Left renal cortex interstitium (tissue), 4 donors: ENCODE measurements around the gene PRKAR1B. TPM values are rescaled to one million over a fixed set of nuclear protein-coding genes. Genes with fewer than 3 reads are reported as not detected.

ENCODE experiments used
- DNase-seq, 4 donors: peaks; one replicate each; pipeline ENCODE4 v3.0.0-alpha.2; 2013; ENCODE audit warnings: low read depth in 4 of 4, low spot score in 2 of 4, missing footprints in 1 of 4
- polyA plus RNA-seq, 4 donors: library from polyadenylated mRNA; unstranded; fragments of 120-200 nt; gene quantifications; one replicate each; pipeline ENCODE4 v1.2.1, GENCODE V29; 2013; ENCODE audit not compliant: insufficient read length in 4 of 4

PRKAR1B gene
- polyA plus RNA-seq, 4 donors = 39.3 to 48.7 (median 42.8) TPM

DNA sequence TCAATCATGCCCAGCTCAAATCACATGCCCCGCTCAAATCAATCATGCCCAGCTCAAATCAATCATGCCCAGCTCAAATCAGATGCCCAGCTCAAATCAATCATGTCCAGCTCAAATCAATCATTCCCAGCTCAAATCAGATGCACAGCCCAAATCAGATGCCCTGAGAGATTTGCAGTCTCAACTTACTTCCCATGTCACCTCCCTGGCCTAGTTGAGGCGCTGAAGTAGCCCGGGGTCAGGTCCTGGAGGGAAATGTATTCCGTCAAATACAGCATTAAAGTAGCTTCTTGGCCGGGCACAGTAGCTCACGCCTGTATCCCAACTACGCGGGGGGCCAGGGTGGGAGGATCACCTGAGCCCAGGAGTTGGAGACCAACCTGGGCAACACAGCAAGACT, 15.7 kb upstream of the PRKAR1B start:
- no peak for DNase-seq

DNA sequence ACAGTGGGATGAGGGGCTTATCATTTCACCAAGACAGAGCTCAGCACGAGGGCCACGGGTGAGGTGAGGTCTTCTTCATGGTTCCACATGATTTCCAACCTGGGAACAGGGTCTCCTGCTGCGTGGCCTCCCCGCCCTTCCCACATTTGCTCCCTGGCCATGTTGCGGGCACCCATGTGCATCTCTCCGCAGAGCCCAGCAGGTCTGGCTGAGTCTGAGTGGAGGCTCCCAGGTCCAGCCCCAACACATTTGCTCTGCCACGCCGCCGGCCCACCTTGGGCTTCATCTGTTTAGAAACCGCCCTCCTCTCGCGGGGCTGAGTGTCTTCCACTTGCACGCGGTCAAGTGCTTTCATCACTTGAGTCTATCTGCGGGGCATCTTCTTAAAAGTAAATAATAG, 14.8 kb upstream of the PRKAR1B start:
- no peak for DNase-seq

DNA sequence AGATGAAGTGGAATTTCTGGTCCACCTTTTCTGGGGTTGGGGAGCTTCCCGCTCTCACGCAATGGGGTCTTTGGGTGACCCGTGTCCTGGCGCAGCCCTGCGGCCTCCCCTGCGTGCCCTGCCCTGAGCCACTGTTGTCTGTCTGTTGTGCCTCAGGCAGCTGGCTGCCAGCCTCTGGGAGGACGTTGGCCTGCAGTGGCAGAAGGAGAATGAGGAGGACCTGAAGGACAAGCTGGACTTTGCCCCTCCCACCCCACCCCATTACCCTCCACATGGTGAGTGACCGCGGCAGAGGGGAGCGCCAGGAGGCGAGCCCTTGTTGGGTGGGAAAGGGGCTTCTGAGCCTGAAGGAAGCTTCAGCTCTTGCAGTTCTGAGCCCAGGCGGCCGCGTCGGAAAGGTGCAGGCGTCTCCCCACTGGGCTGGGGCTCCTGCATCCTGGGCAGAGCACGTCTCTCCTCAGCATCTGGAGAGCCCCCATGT, 14.2 kb upstream of the PRKAR1B start:
- no peak for DNase-seq

DNA sequence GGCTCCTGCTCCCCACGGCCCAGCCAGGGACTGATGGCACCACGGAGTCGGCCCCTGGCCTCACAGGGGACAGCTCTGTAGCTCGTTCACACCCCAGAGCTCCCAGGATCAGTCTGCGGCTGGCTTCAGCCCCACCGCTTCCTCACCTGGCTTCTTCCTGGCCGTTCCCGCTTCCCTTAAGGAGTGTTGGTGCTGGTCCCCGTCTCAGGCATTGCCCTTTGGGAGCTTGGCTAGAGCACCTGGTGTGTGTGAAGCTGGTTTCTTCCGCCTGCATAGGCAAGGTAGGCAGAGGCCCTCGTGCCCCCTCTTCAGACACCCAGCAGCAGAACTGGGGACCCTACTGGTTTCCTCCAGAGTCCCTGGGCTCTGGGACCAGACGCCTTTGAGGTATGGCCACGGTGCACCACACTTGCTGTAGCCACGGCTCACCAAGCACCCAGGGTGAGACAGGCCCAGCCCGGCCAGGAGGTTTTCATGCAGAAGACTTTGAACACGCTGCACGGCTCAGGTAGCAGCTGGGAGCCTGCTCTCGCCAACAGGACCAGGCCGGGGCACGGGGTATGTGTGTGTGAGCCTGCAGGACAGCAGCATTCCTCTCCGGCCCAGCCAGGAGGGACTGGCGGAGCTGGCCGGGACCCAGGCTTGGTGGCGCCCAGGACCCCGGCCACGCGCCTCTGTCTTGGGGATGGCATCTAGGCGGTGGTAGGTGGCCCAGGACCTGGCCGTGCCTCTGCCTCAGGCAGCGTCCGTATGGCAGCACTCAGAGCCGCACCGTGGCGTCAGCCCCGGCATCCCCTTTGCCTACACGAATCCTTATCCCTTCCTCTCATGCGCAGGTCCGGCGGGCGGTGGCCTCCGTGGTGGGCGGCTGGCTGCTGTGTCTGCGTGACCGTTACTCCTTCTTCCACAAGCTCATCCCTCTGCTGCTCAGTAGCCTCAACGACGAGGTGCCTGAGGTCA, 13.2 kb upstream of the PRKAR1B start:
- no peak for DNase-seq

DNA sequence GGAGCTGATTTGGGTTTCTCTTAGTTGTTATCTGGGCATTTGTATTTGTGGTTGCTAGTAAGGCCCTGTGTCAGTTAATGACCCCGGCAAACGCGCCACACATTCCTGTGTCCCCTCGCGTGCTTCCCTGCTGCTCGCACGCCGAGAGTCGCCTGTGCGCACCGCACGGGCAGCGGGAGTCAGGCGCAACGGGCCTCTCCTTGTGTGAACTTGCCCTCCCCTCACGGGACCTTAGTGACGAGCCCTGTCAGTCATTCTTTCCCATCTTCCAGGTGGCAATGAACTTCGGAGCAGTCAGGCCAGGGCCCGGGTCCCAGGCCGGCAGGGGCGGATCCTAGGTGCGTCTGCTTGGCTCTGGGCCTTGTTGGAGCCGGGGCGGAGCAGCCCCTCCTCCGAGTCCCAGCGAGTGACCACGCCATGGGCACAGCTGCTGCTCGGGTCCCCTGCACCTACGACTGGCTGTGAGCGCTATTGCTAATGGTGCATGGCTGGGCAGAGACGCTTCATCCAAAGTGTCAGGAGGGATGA, 12.4 kb upstream of the PRKAR1B start:
- no peak for DNase-seq

DNA sequence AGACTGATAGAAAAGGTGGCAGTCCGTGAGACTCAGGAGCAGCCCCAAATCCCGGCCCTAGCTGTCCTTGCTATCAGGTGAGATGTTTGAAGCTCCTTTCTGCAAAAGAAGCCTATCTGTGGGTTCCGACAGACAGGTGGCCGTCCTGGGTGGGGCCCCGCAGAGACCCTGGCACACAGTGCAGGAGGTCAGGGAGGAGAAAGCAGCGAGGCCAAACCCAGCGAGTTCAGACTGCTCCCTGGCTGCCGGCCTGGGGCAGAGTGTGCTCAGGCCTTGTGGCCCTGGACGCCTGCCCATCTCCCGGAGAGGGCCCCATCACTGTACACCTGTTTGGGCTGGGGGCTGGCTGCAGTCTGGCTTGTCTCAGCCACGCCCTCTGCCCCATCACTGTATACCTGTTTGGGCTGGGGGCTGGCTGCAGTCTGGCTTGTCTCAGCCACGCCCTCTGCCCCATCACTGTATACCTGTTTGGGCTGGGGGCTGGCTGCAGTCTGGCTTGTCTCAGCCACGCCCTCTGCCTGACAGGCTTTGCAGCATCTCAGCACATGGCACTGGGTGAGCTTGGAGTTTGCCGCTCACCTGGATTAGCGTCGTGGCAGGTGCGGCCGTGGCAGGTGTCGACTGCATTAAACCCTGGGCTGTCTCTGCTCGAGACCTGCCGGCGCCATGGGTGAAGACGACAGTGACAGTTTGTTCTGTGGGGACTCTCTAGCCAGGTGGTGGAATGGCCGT, 11.8 kb upstream of the PRKAR1B start:
- DNase-seq = no peak

DNA sequence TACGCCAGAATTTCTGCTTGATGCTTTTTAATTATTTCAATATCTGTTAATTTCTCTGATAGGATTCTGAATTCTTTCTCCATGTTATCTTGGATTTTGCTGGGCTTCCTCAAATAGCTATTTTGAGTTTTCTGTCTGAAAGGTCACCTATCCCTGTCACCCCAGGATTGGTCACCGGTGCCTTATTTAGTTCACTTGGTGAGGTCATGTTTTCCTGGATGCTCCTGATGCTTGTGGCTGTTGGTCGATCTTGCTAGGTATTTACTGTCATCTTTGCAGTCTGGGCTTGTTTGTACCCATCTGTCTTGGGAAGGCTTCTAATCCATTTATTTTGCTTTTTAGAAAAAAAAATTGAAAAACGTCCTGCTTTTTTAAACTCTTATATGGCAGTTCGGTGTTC, 11.2 kb upstream of the PRKAR1B start:
- DNase-seq = no peak

DNA sequence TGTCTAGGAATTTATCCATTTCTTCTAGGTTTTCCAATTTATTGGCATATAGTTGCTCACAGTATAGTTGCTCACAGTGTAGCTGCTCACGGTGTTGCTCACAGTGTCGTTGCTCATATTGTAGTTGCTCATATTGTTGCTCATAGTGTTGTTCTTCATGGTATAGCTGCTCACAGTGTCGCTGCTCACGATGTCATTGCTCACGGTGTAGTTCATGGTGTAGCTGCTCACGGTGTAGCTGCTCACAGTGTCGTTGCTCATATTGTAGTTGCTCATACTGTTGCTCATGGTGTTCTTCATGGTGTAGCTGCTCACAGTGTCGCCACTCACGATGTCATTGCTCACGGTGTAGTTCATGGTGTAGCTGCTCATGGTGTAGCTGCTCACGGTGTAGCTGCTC, 7.7 kb upstream of the PRKAR1B start:
- no peak for DNase-seq

DNA sequence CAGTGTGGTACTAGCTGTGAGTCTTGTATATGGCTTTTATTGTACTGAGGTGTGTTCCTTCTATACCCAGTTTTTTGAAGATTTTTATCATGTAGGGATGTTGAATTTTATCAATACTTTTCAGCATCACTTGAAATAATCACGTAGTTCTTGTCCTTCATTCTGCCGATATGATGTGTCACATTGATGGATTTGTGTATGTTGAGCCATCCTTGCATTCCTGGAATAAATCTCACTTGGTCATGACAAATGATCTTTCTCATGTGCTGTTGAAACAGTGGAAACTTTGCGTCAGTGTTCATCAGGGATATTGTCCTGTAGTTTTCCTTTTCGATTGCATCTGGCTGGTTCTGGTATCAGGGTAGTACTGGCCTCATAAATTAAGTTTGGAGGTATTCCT, 7.1 kb upstream of the PRKAR1B start:
- DNase-seq = no peak

DNA sequence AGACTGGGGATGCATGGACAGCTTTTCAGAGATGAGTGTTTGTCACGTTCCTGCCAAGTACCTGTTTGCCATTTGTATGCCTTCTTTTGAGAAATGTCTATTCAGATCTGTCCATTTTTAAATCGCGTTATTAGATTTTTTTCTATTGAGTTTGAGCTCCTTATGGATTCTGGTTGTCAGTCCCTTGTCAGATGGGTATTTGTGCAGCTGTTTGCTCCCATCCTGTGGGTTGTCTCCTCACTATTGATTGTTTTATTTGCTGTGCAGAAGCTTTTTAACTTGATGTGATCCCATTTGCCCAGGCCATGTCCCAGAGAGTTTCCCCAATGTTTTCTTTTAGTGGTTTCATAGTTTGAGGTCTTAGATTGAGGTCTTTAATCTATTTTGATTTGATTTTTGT, 5.5 kb upstream of the PRKAR1B start:
- DNase-seq = no peak

DNA sequence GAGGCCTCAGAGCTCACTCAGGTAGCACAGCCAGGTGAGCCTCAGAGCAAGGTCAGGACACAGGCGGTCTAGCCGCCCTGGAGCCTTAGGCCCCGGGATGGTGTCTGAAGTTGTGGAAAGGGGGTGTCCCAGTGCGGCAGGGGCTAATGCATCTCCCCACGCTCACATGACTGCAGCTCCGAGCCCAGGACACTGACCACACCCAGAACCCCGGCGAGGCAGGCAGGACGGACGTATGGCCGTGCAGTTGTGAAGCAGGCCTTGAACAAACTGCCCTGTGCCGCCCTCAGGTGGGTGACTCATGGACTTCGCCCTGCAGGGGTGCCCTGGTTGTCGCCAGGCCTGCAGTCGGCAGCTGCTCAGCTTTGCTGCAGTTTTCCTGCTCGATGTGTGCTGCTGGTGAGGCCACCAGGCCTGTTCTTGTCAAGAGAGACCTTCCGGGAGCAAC, 5.0 kb upstream of the PRKAR1B start:
- DNase-seq = no peak

DNA sequence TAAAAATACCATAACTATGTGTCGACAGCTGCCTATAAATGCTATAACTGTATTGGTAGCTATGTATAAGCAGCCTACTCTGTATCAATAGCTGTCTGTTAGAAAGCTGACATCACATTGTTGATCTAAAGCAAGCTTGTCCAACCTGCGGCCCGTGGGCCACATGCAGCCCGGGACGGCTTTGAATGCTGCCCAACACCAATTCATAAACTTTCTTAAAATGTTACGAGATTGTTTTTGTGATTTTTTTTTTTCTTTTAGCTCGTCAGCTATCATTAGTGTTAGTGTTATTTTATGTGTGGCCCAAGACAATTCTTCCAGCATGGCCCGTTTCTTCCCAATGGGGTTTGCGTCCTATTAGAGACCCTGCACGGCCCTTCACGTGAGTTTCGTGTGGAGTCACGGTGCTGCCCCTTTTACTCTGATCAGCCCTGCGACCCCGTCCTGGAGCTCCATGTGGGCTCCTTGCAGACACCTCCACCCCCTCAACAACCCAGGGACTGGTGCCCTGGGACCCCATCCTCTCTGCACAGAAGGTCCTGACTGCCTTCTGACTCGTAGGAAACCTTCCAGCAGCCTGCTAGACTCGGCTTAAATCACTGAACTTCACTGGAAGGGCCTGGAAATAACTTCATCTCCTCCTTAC, 4.5 kb upstream of the PRKAR1B start:
- DNase-seq = no peak

DNA sequence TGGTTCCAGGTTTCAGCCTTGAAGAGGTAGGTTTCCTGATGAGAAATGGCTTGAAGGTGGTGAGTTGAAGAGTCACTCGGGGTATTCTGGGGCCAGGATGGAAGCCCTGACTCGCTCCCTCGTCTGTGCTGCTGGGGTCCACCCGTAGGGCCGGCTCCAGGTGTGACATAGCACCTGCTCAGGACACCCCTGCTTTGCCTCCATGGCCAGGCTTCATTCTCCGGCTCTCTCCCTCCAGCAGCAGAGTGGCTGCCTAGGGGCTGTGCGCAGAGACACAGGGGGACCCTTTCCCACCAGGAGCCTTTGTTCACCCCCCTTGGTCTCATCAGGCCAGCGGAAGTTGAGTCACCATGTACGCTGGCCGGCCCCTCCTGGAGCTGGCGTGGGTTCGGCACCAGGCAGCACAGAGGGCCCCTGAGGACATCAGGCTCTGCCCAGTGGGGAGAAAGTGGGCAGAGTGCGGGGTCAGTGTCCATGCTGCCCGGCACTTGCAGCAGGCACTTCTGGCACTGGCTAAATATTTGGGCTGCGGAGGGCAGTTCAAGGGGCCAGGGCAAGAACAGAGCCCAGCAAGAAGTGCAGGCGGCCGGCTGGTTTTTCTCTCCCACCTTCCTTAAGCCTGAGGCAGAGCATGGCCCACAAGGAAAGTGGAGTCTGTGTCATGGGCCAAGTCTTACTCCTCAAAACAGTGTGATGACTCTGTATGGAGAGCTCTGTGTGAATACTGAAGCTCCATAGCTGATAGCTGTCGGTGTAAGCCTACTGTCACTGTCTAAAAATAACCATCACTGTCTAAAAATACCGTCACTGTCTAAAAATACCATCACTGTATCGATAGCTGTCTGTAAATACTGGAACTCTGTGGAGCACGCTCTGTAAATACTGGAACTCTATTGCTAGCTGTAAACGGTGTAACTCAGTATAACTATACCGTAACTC, 3.7 kb upstream of the PRKAR1B start:
- DNase-seq = no peak

DNA sequence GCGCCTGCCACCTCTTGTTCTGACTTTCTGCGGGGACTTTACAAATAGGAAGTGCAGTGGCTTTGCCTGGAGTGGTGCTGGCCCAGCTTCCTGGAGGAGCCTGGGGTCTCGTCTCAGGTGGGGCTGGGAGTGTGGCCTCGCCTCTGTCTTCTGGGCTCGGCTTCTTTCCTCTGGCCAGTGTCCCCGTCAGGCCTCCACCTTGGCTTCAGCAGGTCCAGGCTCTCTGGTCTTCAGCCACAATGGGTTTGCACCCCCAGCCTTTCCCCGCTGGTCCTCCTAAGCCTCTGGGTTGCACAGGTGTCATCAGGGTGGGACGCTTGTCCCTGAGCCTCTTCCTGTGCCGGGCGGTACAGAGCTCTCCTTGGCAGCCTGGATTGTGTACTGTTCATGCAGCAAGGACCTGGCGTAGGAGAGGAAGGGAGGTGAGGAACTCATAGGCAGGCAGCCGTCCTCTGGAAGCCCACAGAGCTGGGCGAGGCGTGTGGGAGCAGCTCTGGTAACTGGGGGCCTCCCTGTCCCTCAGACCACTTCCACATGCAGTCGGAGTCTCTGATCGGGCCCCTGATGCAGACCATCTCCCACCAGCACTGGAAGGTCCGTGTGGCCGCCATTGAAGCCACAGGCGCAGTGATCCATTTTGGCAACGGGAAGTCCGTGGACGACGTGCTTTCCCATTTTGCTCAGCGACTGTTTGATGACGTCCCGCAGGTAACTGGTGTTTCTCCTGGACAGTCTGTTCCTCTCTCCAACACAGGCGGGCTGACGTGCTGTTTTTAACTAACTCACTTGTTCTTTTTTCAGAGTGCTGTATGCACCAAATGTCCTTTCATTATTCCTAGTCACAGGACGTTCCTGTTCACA, 2.3 kb upstream of the PRKAR1B start:
- no peak for DNase-seq

DNA sequence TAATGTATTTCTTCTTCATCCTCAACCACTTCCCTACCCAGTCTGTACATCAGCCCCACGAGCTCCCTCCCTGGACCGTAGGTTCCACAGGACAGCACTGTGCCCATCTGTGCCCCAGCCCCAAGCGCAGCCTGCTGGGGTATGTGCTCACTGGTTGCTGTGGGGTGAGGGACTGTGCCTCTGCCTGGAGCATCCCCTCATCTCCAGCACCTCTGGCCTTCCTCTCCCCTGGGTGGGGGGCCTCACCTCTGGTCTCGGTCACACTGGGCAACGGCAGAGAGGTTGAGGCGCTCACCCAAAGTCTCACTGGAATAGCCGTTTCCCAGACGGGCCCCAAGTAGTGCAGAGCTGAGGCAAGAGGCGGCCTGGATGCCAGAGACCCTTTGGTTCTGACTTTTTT, 1.5 kb upstream of the PRKAR1B start:
- DNase-seq = no peak

DNA sequence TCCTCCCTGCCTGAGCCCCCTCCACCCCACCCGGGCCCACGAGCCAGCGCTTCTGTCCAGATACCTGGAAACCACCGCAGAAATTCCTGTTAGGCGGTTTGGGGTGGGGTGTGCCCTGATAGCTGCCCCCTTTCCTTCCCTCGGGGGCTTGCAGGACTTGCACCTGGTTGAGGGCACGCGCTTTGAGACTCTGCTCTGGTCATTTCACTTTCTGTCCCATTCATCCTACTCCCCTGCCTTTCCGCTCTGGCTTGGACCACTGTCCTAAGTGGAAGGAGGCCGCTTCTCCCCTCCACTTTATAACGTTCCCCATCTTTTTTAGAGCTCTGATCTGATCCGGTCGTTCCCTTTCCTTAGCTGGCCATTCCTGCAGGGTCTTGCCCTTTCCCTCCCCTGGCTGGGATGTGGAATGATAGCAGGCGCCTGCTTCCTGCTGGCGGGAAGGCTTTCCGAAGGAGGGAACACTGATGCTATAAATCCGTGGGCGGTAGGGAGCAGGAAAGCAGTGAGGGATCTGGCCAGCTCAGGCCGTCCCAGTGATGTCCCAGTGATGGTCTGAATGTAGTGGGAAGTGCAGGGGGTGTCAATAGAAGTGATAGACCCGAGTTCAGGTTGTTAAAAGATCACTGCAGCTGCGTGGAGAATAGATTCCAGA, 852 bp upstream of the PRKAR1B start:
- no peak for DNase-seq

DNA sequence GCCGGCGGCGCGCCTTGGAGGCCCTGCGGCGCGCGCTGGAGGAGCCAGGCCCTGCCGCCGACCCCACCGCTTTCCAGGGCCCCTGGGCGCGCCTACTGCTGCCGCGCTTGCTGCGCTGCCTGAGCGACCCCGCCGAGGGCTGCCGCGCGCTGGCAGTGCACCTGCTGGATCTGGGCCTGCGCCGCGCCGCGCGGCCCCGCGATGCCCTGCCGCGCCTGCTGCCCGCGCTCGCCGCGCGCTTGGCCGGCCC, 302 bp downstream of the PRKAR1B start:
- DNase-seq = no peak

DNA sequence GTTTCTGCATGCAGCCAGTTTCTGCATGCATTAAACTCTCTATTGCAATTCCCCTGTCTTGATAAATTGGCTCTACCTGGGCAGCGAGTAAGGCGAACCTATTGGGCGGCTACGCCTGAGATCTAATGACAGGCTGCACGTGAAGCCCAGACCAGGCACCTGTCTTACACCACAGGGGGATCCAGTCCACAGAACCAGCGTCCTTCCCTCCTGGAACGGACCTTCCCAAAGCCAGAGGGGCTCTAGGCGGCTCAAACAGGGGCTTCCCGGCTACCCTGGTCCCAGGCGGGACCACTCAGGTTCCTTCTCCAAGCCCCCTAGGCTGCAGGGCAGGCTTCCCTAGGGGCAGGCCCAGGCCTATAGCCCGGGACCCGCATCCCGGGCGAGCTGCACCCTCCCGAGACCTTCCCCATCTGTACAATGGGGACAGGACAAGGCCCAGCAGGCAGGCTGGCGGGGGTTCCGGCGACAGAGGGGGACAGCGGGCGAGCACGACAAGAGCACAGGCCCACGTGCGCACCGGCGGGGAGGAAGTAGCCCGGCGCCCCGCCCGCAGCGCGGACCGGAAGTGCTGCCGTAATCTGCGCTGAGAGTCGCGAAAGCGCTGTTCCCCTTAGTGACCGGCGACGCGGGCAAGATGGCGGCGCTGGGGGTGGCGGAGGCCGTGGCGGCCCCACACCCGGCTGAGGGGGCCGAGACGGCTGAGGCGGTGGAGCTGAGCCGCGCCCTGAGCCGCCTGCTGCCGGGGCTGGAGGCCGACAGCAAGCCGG, 812 bp downstream of the PRKAR1B start, which contains the start of gene DNAAF5:
Gene DNAAF5, plus strand, starts transcription at position 616 of the 770 bp plus-strand sequence. Its CDS starts 22 bp downstream, at position 638.
- peak in 2 of 4 donors; percentile 65 to 68 for DNase-seq
